WTC11 (cell line): ENCODE data around the gene PTPN13. TPM values are rescaled to one million over a fixed set of nuclear protein-coding genes. Genes with fewer than 3 reads are reported as not detected.
"Not testable (repeated sequence)": the region's sequence is repeated elsewhere in the genome, so short reads cannot be mapped to it uniquely, and the experiment has no call there.

Experiments
- ATAC-seq: fragments of 200-7000 bp; cut with Tn5 transposase; 2 replicates; pipeline ENCODE4 v1.10.0; 2021; ENCODE audit warnings: mild to moderate bottlenecking, moderate library complexity
- CTCF ChIA-PET: fragments of 300-600 bp; sonication (Branson Sonifier 250); formaldehyde crosslinking; loops from one replicate; lab custom pipeline; 2021; ENCODE audit warnings: antibody characterized with exemption; lab: Charles Lee
- POLR2A ChIA-PET: fragments of 350-600 bp; sonication (Branson Sonifier 250); formaldehyde crosslinking; loops from one replicate; lab custom pipeline; 2021; ENCODE audit warnings: antibody characterized with exemption; lab: Charles Lee
- DNase-seq: peaks from one replicate; pipeline ENCODE4 v3.0.0; 2021; ENCODE audit warnings: low spot score
- H3K27ac Mint-ChIP-seq: 2 replicates; pipeline ENCODE4 v1.8.0; 2021; ENCODE audit warnings: mixed read lengths
- H3K27me3 Mint-ChIP-seq: 2 replicates; pipeline ENCODE4 v1.8.0; 2021; ENCODE audit warnings: low read depth, mild to moderate bottlenecking, moderate library complexity, mixed read lengths
- H3K36me3 Mint-ChIP-seq: 2 replicates; pipeline ENCODE4 v1.8.0; 2021; ENCODE audit warnings: mixed read lengths
- H3K4me1 Mint-ChIP-seq: 2 replicates; pipeline ENCODE4 v1.8.0; 2022; ENCODE audit warnings: mixed read lengths
- H3K4me3 Mint-ChIP-seq: 2 replicates; pipeline ENCODE4 v1.8.0; 2021; ENCODE audit warnings: mild to moderate bottlenecking, moderate library complexity, mixed read lengths
- H3K9me3 Mint-ChIP-seq: 2 replicates; pipeline ENCODE4 v1.8.0; 2021; ENCODE audit warnings: mixed read lengths
- ARID4B ChIP-seq: sonication (generic); formaldehyde crosslinking; IDR thresholded peaks from 2 replicates; pipeline ENCODE4 v1.8.0; 2023; ENCODE audit warnings: missing genetic modification reagents, mild to moderate bottlenecking, borderline replicate concordance
- CBFB ChIP-seq: sonication (generic); formaldehyde crosslinking; IDR thresholded peaks from 2 replicates; pipeline ENCODE4 v1.8.1; 2022; ENCODE audit warnings: mild to moderate bottlenecking, low read depth, missing genetic modification reagents
- CDX4 ChIP-seq: fragments of 250-450 bp; sonication (Bioruptor Pico); IDR thresholded peaks from 2 replicates; pipeline ENCODE4 v1.9.0; 2021; ENCODE audit warnings: moderate library complexity, mild to moderate bottlenecking, inconsistent platforms, borderline replicate concordance
- FOXK1 ChIP-seq: sonication (generic); formaldehyde crosslinking; IDR thresholded peaks from 2 replicates; pipeline ENCODE4 v1.8.0; 2022; ENCODE audit warnings: mild to moderate bottlenecking, moderate library complexity, missing genetic modification reagents
- GRHL2 ChIP-seq: fragments of 250-450 bp; sonication (Bioruptor Pico); IDR thresholded peaks from 2 replicates; pipeline ENCODE4 v1.8.0; 2022; ENCODE audit warnings: mild to moderate bottlenecking, moderate library complexity; ENCODE audit not compliant: insufficient replicate concordance, severe bottlenecking
- GTF2I ChIP-seq: fragments of 250-450 bp; sonication (Bioruptor Pico); conservative IDR thresholded peaks from 2 replicates; pipeline ENCODE4 v1.4.0; 2021; ENCODE audit warnings: mild to moderate bottlenecking
- IRF2 ChIP-seq: sonication (generic); formaldehyde crosslinking; IDR thresholded peaks from 2 replicates; pipeline ENCODE4 v1.8.0; 2022; ENCODE audit warnings: low read depth, missing genetic modification reagents, borderline replicate concordance
- MYBL2 ChIP-seq: sonication (generic); formaldehyde crosslinking; IDR thresholded peaks from 2 replicates; pipeline ENCODE4 v1.8.1; 2023; ENCODE audit warnings: mild to moderate bottlenecking, moderate library complexity, missing genetic modification reagents
- NFATC4 ChIP-seq: fragments of 250-450 bp; sonication (Bioruptor Pico); IDR thresholded peaks from 2 replicates; pipeline ENCODE4 v1.9.0; 2021; ENCODE audit warnings: mild to moderate bottlenecking
- NR3C1 ChIP-seq: sonication (generic); formaldehyde crosslinking; conservative IDR thresholded peaks from 2 replicates; pipeline ENCODE4 v1.8.1; 2023; ENCODE audit warnings: low read depth, mild to moderate bottlenecking, missing genetic modification reagents
- PRRX2 ChIP-seq: fragments of 250-450 bp; sonication (Bioruptor Pico); IDR thresholded peaks from 2 replicates; pipeline ENCODE4 v1.8.0; 2021; ENCODE audit warnings: mild to moderate bottlenecking
- RELA ChIP-seq: sonication (generic); formaldehyde crosslinking; IDR thresholded peaks from 2 replicates; pipeline ENCODE4 v1.8.1; 2022; ENCODE audit warnings: missing genetic modification reagents, mild to moderate bottlenecking, borderline replicate concordance
- SMAD3 ChIP-seq: sonication (generic); formaldehyde crosslinking; IDR thresholded peaks from 2 replicates; pipeline ENCODE4 v1.8.0; 2022; ENCODE audit warnings: missing genetic modification reagents, mild to moderate bottlenecking, borderline replicate concordance
- SOX15 ChIP-seq: fragments of 250-450 bp; sonication (Bioruptor Pico); IDR thresholded peaks from 2 replicates; pipeline ENCODE4 v1.9.0; 2021; ENCODE audit warnings: mild to moderate bottlenecking
- SP1 ChIP-seq: sonication (generic); formaldehyde crosslinking; conservative IDR thresholded peaks from 2 replicates; pipeline ENCODE4 v1.8.1; 2022; ENCODE audit warnings: missing genetic modification reagents
- TP53 ChIP-seq: sonication (generic); formaldehyde crosslinking; IDR thresholded peaks from 2 replicates; pipeline ENCODE4 v1.8.1; 2023; ENCODE audit warnings: mild to moderate bottlenecking, missing genetic modification reagents
- ZMAT4 ChIP-seq: fragments of 250-450 bp; sonication (Bioruptor Pico); IDR thresholded peaks from 2 replicates; pipeline ENCODE4 v1.9.0; 2021; ENCODE audit warnings: mild to moderate bottlenecking
- ZNF138 ChIP-seq: sonication (generic); formaldehyde crosslinking; conservative IDR thresholded peaks from 2 replicates; pipeline ENCODE4 v1.8.1; 2022; ENCODE audit warnings: mild to moderate bottlenecking, moderate library complexity, missing genetic modification reagents
- ZNF232 ChIP-seq: sonication (generic); formaldehyde crosslinking; IDR thresholded peaks from 2 replicates; pipeline ENCODE4 v1.8.0; 2022; ENCODE audit warnings: mild to moderate bottlenecking, missing genetic modification reagents
- ZNF423 ChIP-seq: fragments of 250-450 bp; sonication (Bioruptor Pico); IDR thresholded peaks from 2 replicates; pipeline ENCODE4 v2.1.2; 2022; ENCODE audit warnings: mild to moderate bottlenecking, moderate library complexity
- total RNA-seq: library from RNA; stranded (reverse); gene quantifications from 3 replicates; pipeline ENCODE4 v1.2.3, GENCODE V29; 2021
- TF ChIP-seq, protein P1 (sequence below): sonication (generic); formaldehyde crosslinking; IDR thresholded peaks from 2 replicates; pipeline ENCODE4 v1.8.1; 2022; ENCODE audit warnings: missing genetic modification reagents, borderline replicate concordance
- TF ChIP-seq, protein P2 (sequence below): sonication (generic); formaldehyde crosslinking; IDR thresholded peaks from 2 replicates; pipeline ENCODE4 v1.8.1; 2022; ENCODE audit warnings: low read depth, missing genetic modification reagents, borderline replicate concordance
- TF ChIP-seq, protein P3 (sequence below): sonication (generic); formaldehyde crosslinking; conservative IDR thresholded peaks from 2 replicates; pipeline ENCODE4 v1.8.1; 2022; ENCODE audit warnings: mild to moderate bottlenecking, missing genetic modification reagents

The PTPN13 gene
- total RNA-seq, 1 experiment from 2014 or later = 49.7 TPM

DNA sequence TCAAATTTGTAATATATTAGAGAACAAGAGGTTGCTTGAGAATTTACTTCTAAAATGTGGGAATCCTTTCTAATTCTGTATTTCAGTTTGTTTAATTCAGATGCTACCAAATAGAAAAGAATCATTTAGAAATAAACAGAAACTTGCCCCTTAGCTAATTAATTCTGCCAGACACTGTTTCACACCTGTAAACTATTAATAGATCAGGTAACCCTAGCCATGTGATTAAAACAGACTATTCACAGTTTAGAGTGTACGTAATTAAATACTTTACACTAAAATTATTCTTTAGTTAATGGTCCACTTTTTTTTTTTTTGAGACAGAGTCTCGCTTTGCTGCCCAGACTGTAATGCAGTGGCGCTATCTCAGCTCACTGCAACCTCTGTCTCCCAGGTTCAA, 124.0 kb downstream of the PTPN13 start (continued):
- TF ChIP-seq CBFB (CRISPR knock-in tag) (no peak), PRRX2 (CRISPR knock-in tag) (no peak)

DNA sequence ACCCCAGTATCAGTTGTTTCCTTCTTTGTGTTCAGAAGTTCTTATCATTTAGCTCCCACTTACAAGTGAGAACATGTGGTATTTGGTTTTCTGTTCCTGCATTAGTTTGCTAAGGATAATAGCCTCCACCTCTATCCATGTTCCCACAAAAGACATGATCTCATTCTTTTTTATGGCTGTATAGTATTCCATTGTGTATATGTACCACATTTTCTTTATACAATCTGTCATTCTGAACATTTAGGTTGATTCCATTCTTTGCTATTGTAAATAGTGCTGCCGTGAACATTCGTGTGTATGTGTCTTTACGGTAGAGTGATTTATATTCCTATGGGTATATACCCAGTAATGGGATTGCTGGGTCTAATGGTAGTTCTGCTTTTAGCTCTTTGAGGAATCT, 125.0 kb downstream of the PTPN13 start:
- H3K27me3 Mint-ChIP-seq, H3K27ac Mint-ChIP-seq, H3K4me3 Mint-ChIP-seq, H3K4me1 Mint-ChIP-seq, CTCF ChIA-PET, POLR2A ChIA-PET, ATAC-seq, DNase-seq: not testable (repeated sequence)
- Mint-ChIP-seq H3K36me3 (peaks cover 46% of the 10 kb centered on the region), H3K9me3 (peaks cover 28% of the 10 kb centered on the region)

DNA sequence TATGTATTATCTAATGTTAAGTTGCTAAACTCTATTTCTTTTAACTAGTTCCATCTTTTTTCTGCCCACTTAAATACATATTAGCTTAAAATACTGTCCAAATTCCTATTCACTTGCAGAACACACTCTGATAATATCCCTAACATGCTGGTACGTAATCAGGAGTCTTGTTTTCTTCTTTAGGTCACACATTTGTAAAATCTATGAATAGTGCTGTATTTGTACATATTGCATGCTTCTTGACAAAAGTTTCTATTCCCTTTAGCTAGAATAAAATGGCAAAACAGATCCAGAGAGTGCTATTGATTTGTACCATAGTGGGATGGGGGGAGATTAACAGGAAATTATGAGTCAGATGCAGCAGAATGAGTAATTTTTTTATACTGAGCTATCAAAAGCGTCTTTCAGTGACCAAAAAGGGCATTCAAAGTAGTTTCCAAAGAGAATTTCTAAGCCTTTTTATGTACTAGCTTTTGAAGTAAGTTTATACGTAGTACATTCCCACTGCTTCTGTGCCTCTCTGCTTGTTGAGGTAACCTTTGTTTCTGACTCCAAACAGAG, 126.5 kb downstream of the PTPN13 start:
- H3K9me3 Mint-ChIP-seq = peaks cover 39% of the 10 kb centered on the region
- no peak overlapping the region for H3K27ac Mint-ChIP-seq
- ATAC-seq (no peak), DNase-seq (no peak)
- ChIA-PET CTCF (no interaction called here), POLR2A (no interaction called here)
- H3K4me1 Mint-ChIP-seq = no peaks in the 10 kb centered on the region
- H3K27me3 Mint-ChIP-seq = no peaks in the 10 kb centered on the region
- H3K36me3 Mint-ChIP-seq = peaks cover 60% of the 10 kb centered on the region
- TF ChIP-seq GTF2I (no peak), SMAD3 (CRISPR knock-in tag) (no peak), SP1 (CRISPR knock-in tag) (no peak), IRF2 (no peak)
- H3K4me3 Mint-ChIP-seq = no peak overlapping the region

DNA sequence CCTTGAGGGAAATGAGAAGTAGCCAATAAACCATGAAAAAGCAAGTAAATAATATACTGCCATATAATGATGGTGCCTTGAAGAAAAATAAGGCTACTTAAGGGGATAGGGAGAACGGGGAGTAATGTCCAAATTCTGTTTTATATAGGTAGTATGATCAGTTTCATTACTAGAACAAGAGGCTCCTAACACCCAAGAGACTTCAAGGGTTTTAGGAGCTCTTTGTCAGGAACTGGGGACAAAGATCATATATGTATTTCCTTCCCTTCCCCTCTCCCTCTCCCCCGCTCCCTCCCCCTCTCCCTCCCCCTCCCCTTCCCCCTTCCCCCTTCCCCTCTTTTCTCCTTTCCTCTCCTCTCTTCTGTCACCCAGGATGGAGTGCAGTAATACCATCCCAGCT, 127.3 kb downstream of the PTPN13 start:
- TF ChIP-seq, protein P1, sequence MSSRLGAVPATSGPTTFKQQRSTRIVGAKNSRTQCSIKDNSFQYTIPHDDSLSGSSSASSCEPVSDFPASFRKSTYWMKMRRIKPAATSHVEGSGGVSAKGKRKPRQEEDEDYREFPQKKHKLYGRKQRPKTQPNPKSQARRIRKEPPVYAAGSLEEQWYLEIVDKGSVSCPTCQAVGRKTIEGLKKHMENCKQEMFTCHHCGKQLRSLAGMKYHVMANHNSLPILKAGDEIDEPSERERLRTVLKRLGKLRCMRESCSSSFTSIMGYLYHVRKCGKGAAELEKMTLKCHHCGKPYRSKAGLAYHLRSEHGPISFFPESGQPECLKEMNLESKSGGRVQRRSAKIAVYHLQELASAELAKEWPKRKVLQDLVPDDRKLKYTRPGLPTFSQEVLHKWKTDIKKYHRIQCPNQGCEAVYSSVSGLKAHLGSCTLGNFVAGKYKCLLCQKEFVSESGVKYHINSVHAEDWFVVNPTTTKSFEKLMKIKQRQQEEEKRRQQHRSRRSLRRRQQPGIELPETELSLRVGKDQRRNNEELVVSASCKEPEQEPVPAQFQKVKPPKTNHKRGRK (CRISPR knock-in tag) = no peak
- TF ChIP-seq NFATC4 = no peak
- TF ChIP-seq, protein P2, sequence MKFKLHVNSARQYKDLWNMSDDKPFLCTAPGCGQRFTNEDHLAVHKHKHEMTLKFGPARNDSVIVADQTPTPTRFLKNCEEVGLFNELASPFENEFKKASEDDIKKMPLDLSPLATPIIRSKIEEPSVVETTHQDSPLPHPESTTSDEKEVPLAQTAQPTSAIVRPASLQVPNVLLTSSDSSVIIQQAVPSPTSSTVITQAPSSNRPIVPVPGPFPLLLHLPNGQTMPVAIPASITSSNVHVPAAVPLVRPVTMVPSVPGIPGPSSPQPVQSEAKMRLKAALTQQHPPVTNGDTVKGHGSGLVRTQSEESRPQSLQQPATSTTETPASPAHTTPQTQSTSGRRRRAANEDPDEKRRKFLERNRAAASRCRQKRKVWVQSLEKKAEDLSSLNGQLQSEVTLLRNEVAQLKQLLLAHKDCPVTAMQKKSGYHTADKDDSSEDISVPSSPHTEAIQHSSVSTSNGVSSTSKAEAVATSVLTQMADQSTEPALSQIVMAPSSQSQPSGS (CRISPR knock-in tag) = no peak
- TF ChIP-seq ZNF138 (CRISPR knock-in tag) = no peak
- TF ChIP-seq CDX4 (CRISPR knock-in tag) = no peak
- no peak for TF ChIP-seq PRRX2 (CRISPR knock-in tag)
- no peak for TF ChIP-seq GRHL2 (CRISPR knock-in tag)
- no peak for TF ChIP-seq FOXK1 (CRISPR knock-in tag)
- TF ChIP-seq, protein P3, sequence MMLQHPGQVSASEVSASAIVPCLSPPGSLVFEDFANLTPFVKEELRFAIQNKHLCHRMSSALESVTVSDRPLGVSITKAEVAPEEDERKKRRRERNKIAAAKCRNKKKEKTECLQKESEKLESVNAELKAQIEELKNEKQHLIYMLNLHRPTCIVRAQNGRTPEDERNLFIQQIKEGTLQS (CRISPR knock-in tag) = no peak
- no peak for TF ChIP-seq ZMAT4 (CRISPR knock-in tag)
- no peak for TF ChIP-seq RELA (CRISPR knock-in tag)
- no peak for TF ChIP-seq SP1 (CRISPR knock-in tag)
- TF ChIP-seq ZNF423 (CRISPR knock-in tag) = no peak
- no peak for TF ChIP-seq ARID4B (CRISPR knock-in tag)
- TF ChIP-seq SOX15 (CRISPR knock-in tag) = no peak
- no peak for TF ChIP-seq MYBL2 (CRISPR knock-in tag)
- no peak for TF ChIP-seq NR3C1 (CRISPR knock-in tag)
- TF ChIP-seq ZNF232 = no peak
- TF ChIP-seq TP53 = no peak
- TF ChIP-seq, all 79 proteins: peak for 0
- POLR2A ChIA-PET = no interaction called here
- CTCF ChIA-PET = no interaction called here

More for the DNA sequence above, 127.3 kb downstream of the PTPN13 start:
- H3K36me3 Mint-ChIP-seq = peaks cover 67% of the 10 kb centered on the region
- H3K9me3 Mint-ChIP-seq = peaks cover 45% of the 10 kb centered on the region
- no peak overlapping the region for H3K4me3 Mint-ChIP-seq
- DNase-seq = no peak
- no peaks in the 10 kb centered on the region for H3K27me3 Mint-ChIP-seq
- no peaks in the 10 kb centered on the region for H3K4me1 Mint-ChIP-seq
- no peak for ATAC-seq
- no peak overlapping the region for H3K27ac Mint-ChIP-seq
